ENCODE data around the gene ADAMTS16.

- TF ChIP-seq, protein P1, sequence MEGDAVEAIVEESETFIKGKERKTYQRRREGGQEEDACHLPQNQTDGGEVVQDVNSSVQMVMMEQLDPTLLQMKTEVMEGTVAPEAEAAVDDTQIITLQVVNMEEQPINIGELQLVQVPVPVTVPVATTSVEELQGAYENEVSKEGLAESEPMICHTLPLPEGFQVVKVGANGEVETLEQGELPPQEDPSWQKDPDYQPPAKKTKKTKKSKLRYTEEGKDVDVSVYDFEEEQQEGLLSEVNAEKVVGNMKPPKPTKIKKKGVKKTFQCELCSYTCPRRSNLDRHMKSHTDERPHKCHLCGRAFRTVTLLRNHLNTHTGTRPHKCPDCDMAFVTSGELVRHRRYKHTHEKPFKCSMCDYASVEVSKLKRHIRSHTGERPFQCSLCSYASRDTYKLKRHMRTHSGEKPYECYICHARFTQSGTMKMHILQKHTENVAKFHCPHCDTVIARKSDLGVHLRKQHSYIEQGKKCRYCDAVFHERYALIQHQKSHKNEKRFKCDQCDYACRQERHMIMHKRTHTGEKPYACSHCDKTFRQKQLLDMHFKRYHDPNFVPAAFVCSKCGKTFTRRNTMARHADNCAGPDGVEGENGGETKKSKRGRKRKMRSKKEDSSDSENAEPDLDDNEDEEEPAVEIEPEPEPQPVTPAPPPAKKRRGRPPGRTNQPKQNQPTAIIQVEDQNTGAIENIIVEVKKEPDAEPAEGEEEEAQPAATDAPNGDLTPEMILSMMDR (IDR thresholded peaks at IDR 0.05) = no peak
- no peak for TF ChIP-seq POLR2A (IDR thresholded peaks at IDR 0.05)
- no peak for TF ChIP-seq POLR2AphosphoS5 (IDR thresholded peaks at IDR 0.05)
Observed at GRCh38 chr5:5178136-5178535, 38.0 kb downstream of the ADAMTS16 start.
